GM19023 (cell line): ENCODE measurements around the gene MAEA.

Experiments used
- ATAC-seq: cut with Tn5 transposase; IDR thresholded peaks from one replicate; pipeline ENCODE4 v1.9.1; 2021; ENCODE audit warnings: mild to moderate bottlenecking, moderate library complexity; ENCODE audit not compliant: unreplicated experiment

MAEA gene

DNA sequence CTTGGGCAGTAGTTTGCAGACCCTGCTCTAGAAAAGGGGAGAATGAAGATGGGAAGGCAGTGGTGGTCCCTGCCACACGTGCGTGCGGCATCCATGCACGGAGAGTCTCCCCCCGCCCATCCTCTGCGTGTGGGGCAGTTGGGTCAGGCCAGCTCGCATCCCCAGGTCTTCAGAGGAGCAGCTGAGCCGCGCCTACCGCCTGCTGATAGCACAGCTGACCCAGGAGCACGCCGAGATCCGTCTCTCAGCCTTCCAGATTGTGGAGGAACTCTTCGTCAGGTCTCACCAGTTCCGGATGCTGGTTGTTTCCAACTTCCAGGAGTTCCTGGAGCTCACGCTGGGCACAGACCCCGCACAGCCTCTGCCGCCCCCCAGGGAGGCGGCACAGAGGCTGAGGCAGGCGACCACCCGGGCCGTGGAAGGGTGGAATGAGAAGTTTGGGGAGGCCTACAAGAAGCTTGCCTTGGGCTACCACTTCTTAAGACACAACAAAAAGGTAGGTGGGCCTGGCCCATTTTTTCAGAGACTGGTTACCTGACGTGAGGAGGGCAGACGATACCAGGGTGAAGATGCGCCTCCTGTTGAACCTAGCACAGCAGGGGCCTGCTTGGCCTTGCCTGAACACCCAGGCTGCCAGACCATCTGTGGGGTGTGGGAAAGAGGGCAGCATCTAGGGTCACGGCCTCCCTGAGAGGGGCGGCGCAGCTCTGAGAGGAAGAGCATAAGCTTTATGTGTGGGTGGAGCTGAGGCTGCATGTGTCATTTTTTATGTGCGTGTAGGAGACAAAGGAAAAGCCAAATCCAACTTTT, 59.9 kb downstream of the MAEA start:
- no peak for ATAC-seq

DNA sequence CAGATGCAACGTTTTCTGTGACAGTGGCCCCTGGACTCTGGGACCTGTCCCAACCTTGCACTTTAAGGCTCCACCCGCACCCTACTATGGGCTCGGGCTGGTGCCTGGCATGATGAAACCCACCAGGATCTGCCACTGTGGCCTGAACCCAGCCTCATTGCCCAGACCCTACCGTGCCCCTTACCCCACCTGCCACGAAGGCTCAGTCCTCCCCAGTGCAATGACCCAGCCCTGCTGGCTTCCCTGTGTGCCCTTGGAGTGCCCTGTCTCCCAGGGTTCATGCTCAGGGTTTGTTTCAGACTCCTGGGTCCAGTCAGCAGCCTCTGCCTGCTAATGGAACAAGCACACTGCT, 60.5 kb downstream of the MAEA start:
- no peak for ATAC-seq

DNA sequence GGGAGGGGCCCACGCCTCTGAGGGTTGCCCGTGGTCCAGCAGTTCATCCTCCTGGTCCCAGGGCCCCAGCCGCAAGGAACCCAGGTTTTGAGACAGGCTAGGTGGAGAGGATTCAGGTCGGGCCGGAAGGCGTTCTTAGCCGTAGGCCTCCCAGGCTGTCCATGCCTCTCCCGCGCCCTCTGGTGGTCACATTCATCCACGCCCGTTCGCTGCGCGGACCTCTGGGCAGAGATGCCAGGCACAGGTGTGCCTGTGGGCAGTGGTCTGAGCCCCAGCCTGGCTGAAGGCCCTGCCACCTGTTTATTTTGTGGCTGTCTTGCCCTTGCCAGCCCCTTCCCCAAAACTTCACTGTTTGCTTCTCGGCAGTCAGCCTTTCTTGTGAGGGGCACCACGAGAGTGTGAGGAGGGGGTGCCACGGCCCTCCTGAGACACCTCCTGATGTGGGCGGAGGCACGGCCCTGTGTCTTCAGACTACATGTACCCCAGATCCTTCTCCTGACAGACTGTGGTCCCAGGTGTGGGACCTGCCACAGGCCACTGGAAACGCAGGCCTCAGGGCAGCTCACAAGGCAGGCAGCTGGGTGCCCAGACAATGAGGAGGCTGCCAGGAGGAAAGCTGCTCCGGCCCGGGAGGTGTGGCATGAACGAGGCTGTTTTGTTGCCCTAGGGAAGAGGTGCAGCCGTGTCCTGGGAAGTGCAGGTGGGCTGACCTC, 62.3 kb downstream of the MAEA start:
- no peak for ATAC-seq

DNA sequence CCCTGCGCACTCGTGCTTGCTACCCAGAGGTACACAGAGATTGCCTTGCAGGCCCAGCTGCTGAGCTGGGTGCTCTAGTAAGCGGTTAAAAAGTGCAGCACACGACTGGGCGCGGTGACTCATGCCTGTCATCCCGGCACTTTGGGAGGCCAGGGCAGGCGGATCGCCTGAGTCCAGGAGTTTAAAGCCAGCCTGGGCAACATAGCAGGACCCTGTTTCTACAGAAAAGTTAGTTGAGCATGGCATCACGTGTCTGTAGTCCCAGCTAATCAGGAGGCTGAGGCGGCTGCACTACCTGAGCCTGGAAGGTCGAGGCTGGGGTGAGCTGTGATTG, 62.8 kb downstream of the MAEA start:
- no peak for ATAC-seq

DNA sequence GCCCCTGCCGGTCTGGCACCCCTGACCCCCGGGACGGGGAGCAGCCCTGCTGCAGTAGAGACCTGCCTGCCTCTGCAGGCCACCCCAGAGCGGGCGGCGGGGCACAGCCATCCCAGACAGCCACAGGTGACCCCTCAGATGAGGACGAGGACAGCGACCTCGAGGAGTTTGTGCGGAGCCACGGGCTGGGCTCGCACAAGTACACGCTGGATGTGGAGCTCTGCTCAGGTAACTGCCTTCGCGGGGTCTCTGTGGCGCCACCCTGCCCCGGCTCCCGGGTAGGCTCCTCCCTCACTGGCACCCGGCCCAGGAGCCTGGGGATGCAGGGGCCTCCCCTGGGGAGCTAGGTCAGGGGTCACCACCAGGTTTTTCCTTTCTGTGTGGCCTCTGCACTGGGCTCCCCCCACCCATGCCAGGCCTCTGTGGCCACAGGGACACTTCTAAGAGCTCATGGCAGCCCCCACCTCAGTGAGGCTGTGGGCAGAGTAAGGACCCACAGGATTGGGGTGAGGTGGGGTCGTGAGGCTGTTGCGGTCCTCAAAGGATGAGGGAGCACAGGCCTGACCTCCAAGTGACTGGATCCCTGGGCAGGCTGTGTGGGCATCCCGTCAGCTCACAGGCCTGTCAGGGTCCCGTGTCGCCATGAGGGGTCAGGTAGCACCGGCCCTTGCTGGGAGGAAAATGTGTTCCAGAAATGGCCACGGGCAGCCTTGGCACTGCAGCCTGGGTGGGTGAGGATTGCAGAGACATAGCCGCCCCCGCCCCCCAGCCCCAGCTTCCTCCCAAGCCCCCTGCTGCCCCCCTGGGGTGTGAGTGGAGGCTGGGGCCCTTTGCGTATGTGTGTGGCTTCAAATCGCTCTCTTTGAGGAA, 63.7 kb downstream of the MAEA start:
- no peak for ATAC-seq

DNA sequence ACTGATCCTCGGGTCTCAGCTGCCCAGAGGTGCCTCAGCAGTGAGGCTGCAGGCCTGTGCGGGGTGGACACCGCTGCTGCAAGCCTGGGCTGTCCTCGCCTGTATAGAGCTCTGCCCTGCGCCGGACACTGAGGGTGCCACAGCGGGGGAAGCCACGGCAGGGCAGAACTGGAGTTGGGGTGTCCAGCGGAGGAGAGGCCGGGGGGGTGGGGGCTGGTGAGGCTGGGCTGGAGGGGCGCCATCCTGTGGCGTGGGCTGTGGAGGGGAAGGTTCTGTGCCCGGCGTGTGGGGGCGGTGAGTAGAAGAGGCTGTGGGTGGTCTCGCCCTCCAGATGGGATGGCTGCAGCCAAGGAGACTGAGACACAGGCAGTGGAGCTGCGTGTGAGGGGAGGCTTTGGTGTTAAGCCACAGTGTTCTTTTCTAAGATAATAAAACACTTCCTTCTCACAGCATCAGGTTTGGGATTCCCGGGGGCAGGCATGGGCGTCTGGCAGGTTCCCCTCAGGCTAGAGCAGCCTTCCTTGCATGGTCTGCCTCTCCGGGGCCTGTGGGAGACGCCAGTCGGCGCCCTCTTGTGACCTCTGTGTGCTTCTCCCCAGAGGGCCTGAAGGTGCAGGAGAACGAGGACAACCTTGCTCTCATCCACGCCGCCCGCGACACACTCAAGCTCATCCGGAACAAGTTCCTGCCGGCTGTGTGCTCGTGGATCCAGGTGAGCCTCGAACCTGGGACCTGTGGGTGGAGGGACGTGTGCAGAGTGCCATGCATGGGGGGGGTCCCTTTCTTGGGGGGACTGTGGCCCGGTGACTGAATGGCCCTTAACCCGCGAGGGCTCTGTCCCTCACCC, 64.7 kb downstream of the MAEA start:
- ATAC-seq = no peak

DNA sequence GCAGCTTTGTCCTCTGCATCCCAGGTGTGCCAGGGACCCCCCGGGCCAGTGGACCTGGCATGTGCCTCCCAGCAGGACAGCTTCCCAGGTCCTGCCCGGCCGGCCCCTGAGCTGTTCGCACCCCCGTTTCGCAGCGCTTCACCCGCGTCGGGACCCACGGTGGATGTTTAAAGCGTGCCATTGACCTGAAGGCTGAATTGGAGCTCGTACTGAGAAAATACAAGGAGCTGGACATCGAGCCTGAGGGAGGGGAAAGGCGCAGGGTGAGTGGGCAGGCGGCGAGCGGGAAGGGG, 65.2 kb downstream of the MAEA start:
- ATAC-seq = no peak

DNA sequence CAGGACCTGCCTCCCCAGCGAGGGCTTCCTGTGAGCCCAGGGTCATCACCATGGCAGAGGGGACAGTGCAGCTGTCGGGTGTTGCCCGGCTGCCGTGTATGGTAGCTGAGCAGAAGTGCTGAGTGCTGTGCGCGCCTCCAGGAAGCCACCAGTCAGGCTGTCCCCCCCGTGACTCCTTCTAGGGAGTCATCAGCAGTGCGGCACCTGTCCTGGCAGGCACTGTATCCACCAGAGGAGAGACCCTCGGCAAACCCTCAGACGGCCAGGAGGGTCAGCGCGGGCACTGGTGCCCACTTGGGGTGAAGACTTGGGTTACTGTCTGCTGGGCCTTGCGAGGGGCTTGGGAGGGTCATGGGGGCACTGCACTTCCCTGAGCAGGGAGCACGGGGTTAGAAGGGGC, 65.7 kb downstream of the MAEA start:
- ATAC-seq = no peak

DNA sequence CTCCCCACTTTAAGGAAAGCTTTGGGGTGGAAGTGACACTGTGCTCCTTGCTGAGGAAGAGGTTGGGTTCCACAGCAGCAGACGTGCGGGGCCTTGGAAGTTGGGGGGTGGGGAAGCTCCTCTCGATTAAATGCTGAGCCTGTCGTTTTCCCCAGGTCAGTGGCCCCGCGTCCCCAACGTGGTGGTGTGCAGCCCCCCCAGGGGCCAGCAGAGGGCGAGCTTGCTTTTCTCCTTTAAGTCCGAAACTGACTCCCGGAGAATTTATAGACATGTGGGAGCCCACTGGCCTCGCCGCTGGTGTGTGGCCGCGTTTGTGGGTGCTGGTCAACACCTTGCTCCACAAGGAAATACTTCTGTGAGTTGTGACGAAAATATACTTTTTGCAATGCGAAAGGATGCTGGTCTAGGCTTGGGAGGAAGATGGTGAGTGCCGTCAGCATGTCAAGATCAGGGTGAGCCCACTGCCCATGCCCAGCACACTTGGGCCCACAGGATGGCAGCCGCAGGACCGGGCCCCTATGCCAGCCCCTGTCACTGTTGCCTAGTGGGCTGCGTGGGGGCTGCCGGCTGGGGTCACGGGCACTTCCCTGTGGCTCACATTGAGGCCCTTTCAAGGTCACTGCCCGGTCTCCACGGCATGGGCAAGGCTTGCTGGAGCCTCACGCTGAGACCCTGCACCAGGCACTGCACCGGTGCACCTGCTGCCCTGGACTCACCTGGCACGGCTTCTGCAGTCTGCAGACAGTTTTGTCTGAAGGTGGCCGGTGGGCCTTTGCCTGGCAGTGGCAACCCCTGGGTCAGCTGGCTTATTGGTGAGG, 66.7 kb downstream of the MAEA start:
- no peak for ATAC-seq

DNA sequence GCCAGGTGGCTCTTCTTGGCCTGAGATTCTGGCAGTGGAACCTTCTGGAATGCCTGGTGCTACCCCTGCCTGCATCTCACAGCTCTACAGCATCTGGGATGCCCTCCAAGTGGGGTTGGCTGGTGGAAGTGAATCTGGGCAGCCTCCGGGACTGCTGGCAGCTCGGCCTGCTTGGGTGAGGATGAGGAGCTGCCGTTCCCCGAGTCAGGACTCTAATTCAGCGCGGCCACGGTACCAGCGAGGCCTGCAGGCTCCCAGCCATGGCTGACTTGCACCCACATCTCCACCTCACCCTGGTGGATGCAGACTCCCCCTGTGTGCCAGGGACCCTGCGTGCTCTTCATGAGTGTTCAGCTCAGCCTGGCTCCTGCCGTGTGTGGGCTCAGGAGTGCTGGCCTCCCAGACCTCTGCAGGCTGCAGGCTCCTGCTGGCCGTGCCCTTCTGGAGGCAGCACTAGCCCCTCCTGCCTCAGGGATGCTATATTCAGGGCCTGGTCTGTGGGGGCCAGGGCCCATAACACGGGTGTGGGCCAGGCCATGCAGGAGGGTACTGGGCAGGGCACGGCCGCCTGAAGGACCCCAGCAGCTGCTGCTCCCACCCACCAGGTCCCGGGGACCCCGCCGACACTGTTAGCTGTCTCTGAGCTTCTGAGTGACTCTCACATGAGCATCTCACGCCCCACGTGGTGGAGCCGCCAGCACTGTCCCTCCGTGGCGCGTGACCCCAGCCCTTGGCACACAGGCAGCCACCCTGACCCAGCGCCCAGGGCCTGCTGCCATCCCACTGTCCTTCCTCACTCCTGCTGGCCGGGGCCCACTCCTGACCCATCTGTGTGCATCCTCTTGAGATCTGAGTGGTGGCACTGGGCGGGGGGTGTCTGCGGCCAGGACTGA, 67.9 kb downstream of the MAEA start:
- ATAC-seq = no peak

DNA sequence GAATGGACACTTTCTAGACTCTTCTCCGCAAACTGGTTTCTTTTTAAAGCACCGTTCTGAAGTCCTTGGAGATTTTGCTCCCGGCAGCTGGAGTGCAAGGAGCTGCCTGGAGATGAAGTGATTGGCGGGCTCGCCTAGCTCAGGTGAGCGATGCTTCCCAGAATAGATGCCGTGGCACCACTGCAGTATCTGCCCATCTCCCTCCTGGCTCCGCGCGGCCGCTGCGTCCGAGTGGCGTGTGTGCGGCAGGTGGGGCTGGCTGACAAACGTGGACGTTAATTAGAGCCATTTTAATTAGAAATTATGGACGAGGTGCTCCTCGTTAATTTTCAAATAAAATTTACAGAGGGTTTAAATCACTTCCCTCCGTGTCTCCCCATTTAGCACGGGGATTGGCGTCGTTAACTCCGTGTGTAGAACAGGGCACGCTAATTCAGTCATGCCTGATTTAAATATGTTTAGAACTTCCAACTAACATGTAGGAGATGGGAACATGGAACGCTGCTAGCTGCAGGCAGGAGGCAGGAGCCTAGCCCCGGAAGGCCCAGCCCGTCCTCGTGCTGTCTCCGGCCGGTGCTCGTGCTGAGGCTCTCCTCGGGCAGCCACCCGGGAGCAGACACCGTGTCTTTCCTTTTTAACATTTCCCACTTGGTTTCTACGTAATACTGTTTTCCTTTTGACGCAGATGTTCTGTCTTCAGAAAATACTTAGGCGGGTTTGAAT, 68.9 kb downstream of the MAEA start:
- no peak for ATAC-seq

DNA sequence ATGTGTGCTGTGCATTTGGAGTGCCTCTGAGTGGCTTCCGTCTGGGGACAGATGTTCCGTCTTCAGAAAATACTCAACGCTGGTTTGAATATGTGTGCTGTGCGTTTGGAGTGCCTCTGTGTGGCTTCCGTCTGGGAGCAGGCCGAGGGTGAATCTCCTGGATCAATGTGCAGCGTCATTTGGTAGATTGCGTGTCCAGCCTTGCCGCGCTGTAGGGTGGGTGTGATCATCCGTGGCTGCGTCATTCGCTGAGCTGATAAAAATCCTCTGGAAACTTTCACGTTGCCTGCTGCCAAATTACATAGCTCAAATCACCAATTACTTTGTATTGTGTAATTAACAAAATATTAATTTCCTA, 69.4 kb downstream of the MAEA start:
- ATAC-seq = no peak

DNA sequence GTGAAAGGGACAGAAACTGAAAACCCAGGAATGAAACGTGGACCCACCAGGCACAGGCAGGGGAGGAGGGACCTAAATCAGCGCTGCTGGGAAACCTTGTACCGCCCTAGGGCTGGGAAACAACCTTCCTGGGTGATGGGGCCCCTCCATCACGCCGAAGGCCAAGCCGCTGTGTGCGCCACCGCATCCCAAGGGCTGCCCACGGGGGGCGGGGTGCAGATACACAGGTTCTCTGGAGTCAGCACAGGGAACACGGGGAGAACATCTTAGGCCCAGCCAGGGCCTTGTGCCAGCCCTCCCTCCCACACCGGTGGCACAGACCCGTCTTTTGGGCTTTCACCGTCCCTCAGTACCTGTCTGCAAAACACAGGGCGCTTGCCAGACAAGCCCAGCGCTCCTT, 70.3 kb downstream of the MAEA start:
- no peak for ATAC-seq

DNA sequence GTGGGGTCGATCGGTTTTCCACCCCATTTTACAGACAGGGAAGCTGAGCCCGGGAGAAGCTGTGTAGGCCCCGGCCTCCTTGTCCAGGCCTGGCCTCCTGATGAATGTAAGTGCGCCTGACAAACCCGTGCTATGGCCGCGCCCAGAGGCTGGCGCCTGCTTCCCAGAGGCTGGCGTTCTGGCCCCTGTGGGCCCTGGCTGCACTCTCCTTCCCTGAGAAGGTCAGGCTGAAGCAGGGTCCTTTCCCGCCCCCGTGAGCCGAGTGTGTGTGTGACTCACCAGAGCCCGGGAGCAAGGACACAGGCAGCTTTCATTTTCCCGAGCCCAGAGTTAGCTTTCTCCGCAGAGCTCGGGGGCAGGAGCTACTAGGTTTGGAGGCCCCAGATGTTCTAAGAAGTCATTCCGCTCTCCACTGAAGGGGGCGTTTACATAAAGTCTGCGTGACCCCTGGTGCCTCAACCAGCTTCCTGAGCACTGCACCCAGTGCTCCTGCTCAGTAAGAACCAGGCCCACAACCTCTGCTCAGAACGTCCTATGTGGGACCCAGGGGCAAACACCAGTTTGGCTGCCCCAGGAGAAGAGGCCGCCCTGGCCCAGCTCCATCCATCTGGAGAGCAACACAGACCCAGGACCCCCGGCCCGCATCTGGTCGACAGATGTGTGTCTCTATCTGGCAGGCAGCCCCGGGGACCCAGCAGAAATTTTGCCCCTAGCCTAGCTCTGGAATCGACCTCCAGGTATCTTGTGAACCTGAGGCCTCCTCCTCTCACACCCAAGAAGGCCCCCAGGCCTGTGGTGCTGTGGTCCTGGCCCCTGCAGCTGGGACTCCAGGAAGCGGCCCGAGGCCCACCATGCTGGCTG, 71.0 kb downstream of the MAEA start:
- ATAC-seq = no peak

DNA sequence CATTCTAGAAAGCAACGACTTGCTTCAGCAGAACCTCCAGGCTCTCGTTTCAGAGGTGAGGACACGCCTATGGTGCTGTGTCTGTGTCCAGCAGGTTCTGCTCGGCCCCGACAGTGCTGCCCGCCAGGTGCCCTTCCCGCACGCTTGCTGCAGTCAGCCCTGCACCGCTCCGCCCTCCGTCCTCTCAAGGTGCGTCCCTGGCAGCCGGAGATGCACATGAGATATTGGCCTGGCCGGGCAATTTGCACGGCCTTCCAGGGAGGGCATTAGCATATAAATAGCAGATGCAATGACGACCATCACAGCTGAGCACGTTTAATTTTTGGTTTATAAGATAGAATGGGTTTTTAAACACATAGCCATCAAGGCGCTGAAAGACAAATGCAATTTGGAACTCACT, 71.7 kb downstream of the MAEA start:
- ATAC-seq = no peak

DNA sequence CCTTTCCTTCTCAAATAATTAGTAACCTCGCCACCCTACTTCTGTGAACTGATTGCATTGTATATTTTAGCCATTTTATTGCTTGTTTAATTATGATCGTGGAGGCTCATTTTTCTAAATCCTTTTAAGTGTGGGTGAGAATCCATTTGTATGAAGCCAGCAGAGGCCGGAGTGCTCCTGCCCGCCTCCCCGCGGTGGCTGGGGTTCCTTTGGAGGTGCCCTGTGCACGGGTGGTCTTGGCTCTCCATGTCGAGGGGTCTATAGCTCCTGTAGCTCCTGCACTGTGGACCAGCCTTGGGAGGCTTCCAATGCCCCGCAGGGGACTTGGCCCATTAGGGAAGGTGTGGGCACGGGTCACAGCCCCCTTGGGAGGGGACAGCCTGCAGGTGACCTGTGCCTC, 72.4 kb downstream of the MAEA start:
- no peak for ATAC-seq

DNA sequence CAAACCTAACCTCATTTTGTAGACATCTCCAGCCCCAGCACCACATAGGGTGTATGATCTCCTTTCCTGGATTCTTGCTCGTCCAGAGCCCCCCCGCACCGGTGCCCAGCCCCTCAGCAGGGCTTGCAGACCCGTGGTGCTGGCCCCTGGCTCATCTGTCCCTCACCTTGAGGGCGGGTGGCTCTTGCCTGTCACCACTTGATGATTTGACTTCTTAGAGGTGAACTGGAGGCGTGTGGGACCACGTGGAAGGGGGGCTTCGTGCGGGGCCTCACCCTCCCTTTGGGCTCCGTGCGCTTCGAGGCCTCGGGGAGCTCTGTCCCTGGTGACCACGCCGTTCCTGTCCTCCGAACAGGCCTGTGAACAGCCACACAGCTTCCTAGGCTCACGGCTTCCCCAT, 72.8 kb downstream of the MAEA start:
- no peak for ATAC-seq

DNA sequence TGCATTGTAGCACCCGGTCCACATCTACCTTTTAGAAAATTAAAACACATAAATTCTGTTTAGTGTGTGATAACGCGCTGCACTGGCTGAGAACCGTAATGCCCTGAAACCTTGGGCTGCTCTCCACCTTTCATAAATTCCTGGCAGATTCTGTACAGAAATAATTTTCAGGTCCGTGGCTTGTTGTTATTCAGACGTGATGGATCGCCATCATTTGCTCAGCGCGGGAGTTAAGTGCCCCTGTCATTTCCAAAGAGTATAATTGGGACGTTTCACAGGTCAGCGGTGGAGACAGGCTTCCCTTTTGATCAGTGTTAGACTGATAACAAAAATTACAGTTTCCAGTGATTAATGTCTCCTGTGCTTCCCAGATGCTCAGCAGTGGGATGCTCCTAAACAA, 73.8 kb downstream of the MAEA start:
- no peak for ATAC-seq
